ENCODE data around the gene LHPP. TPM values are rescaled to one million over a fixed set of nuclear protein-coding genes. Genes with fewer than 3 reads are reported as not detected.
A peak's percentile ranks its signal among the peaks of the same experiment; 100 is the strongest.

The LHPP gene
- total RNA-seq, 2 donors from 2014 or later: 4.4 to 6.1 TPM

DNA sequence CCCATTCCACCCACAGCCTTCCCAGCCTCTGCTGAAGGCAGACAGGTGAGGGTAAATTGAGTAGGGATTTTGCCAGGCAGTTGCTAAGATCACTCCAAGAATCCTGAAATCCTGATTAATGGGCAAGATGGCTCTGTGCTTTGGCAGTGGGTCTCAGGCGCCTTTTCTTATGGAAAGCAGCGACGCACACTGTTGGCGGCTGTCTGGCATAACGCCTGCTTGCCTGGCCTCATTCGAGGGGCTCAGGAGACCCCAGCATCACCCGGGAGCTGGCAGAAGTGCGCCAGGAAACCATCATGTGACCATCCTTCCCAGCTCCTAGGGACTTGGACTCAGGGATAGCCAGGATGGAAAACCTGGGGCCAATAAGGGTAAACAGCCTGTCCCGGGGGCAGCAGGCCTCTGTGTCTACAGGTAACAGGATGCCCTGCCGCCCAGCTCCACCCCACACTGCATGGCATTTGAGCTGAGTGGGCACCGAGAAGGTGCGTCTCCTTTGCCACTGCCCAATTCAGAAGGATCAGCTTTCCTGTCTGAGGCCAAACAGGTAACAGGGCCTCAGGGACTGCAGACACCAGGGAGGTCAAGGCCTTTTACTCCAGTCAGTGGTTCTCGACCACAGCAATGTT is 184.0 kb downstream of the LHPP start:
- Mint-ChIP-seq H3K27ac (peak overlapping the region in 1 of 2 donors; percentile 67), H3K4me3 (no peak overlapping the region), H3K9me3 (no peaks in the 10 kb centered on the region), H3K4me1 (ENCODE audit: low read depth in 2 of 2) (peaks cover 71 to 84% of the 10 kb centered on the region in 2 donors), H3K27me3 (no peaks in the 10 kb centered on the region), H3K36me3 (no peaks in the 10 kb centered on the region)
- no peak for ATAC-seq
- DNase-seq (ENCODE audit: low spot score): no peak

DNA sequence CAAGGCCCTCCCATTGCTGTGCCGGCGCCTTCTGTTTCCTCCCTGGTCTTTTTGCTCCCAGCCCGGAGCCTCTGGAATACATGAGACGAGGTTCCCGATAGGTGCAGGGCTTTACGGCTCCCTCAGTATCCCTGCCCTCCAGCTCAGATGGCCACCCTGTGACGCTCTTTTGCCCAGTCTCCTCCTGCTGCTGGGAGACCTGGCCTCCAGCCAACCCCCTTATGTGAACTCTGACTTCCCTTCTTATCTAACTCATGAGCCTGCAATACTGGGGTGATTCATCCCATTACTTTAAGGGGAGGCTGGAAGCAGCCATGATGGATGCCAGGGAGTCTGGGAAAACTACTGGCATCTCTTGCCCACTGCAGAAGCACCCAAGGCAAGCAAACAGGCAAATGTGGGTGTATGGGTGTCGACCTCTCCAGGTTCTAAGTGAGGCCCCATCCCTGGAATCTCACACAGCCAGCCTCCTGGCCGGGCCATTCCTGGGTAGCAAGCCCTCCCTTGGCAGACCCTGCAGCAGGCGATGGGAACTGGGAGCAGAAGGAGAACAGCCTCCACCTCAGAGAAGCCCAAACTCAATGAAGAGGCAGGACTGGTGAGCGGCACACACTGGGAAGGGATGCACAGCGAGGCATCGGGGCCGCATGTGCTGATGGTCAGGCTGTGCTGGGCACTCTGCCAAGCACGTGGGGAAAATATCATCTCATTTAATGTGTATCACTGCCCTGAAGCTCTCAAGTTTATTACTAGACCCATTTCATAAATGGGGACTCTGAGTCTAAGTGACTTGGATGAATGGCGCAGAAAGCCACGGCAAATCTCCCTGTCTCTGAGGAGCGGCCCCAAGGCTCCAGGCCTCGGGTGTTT is 185.1 kb downstream of the LHPP start:
- no peaks in the 10 kb centered on the region for H3K36me3 Mint-ChIP-seq
- ATAC-seq (no peak), DNase-seq (ENCODE audit: low spot score) (no peak)
- H3K9me3 Mint-ChIP-seq: no peaks in the 10 kb centered on the region
- peak overlapping the region; percentile 93 for H3K4me3 Mint-ChIP-seq
- peak overlapping the region; percentile 67 to 93 for H3K27ac Mint-ChIP-seq
- no peaks in the 10 kb centered on the region for H3K27me3 Mint-ChIP-seq
- H3K4me1 Mint-ChIP-seq (ENCODE audit: low read depth in 2 of 2): peaks cover 70 to 84% of the 10 kb centered on the region in 2 donors

DNA sequence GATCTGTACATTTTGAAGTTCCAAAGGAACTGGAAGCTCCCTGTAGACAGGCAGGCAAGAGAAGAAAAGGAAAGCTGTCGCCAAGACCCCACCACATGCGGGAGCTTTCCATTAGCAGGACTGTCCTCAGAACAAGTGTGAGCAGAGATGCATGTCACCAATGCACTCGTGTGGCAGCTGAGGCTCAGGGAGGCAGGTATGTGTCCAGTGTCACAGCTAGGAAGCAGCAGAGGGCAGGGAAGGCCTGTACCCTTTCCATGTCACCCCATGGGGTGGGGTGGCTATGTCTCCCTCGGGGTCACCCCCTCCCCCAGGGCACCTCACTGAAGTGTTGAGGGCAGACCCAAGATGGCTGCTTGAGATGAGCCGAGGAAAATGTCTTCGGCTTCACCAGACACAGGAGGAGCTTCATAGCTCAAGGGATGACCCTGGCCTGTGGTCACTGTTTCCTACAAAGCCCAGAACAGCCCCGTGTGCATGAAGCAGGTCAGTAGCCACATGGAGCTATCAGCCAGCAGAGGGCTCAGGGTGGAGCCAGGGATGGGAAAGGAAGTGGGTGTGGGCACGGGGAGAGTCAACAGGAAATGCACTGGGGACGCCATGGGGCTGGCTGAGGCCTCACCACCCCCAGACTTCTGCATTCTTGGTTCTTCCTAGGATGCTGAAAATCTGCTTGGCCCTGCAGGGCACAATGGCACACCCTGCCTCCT is 186.0 kb downstream of the LHPP start:
- H3K4me3 Mint-ChIP-seq: peak overlapping the region; percentile 93
- no peaks in the 10 kb centered on the region for H3K27me3 Mint-ChIP-seq
- peak overlapping the region; percentile 67 to 93 for H3K27ac Mint-ChIP-seq
- peaks cover 69 to 81% of the 10 kb centered on the region in 2 donors for H3K4me1 Mint-ChIP-seq (ENCODE audit: low read depth in 2 of 2)
- no peaks in the 10 kb centered on the region for H3K9me3 Mint-ChIP-seq
- DNase-seq (ENCODE audit: low spot score) (no peak), ATAC-seq (peak; percentile 74)
- H3K36me3 Mint-ChIP-seq: no peaks in the 10 kb centered on the region

DNA sequence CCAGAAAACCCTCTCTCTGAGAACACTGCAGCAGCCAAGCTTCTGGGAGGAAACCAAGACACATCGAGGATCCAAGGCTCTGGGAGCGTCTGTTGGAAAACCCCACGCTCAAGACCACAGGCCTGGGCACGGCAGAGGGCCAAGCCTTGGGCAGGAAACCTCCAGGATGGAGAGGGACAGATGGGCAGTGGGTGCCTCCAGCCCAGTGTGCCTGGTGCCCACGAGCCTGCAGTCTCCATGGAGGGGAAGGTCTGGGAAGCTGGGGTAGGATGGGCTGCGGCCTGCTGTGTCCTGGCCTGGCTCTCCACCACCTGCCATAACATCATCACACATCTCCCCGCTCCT is 186.5 kb downstream of the LHPP start:
- Mint-ChIP-seq H3K4me1 (ENCODE audit: low read depth in 2 of 2) (peaks cover 64 to 76% of the 10 kb centered on the region in 2 donors), H3K27me3 (no peaks in the 10 kb centered on the region), H3K4me3 (peak overlapping the region; percentile 93), H3K27ac (peak overlapping the region; percentile 67 to 93), H3K36me3 (no peaks in the 10 kb centered on the region), H3K9me3 (no peaks in the 10 kb centered on the region)
- DNase-seq (ENCODE audit: low spot score) (no peak), ATAC-seq (no peak)

- no peaks in the 10 kb centered on the region for H3K27me3 Mint-ChIP-seq
- peak; percentile 51 to 52 for ATAC-seq
- H3K4me1 Mint-ChIP-seq (ENCODE audit: low read depth in 2 of 2): peaks cover 62 to 71% of the 10 kb centered on the region in 2 donors
Measured at GRCh38 chr10:124648738-124649137, 187.1 kb downstream of the LHPP start.

GRCh38 chr10:124649214-124649613 is 187.6 kb downstream of the LHPP start:
- no peak for ATAC-seq
- Mint-ChIP-seq H3K9me3 (no peaks in the 10 kb centered on the region), H3K36me3 (no peaks in the 10 kb centered on the region), H3K27me3 (no peaks in the 10 kb centered on the region), H3K4me1 (ENCODE audit: low read depth in 2 of 2) (peaks cover 62 to 71% of the 10 kb centered on the region in 2 donors), H3K4me3 (peak overlapping the region; percentile 93), H3K27ac (peak overlapping the region; percentile 69 to 93)
- DNase-seq (ENCODE audit: low spot score): no peak

More at GRCh38 chr10:124648738-124649137, 187.1 kb downstream of the LHPP start:
- no peaks in the 10 kb centered on the region for H3K36me3 Mint-ChIP-seq
- no peaks in the 10 kb centered on the region for H3K9me3 Mint-ChIP-seq
- H3K4me3 Mint-ChIP-seq: peak overlapping the region; percentile 93
- H3K27ac Mint-ChIP-seq: peak overlapping the region; percentile 67 to 93
- DNase-seq (ENCODE audit: low spot score): peak; percentile 69

DNA sequence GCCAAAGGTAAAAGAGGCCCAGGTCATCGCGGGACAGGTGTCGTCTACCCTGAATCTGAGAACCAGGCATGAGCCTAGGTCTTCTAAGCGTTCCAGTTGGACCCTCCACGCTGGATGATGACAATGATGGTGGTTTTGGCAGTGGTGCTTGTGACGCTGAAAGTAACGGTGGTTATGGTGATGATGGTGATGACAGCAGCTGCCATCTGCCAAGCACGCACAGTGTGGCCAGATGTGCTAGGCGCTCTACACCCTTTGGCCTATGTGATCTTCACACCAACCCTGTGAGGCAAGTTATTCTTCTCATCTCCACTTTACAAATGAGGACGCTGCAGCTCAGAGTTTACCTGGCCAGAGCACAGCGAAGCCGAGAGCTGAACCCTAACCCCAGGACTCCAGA is 188.6 kb downstream of the LHPP start:
- ATAC-seq (peak; percentile 72 to 79), DNase-seq (ENCODE audit: low spot score) (no peak)
- peaks cover 61 to 73% of the 10 kb centered on the region in 2 donors for H3K4me1 Mint-ChIP-seq (ENCODE audit: low read depth in 2 of 2)
- no peaks in the 10 kb centered on the region for H3K27me3 Mint-ChIP-seq
- H3K4me3 Mint-ChIP-seq: peak overlapping the region; percentile 93
- H3K36me3 Mint-ChIP-seq: no peaks in the 10 kb centered on the region
- no peaks in the 10 kb centered on the region for H3K9me3 Mint-ChIP-seq
- H3K27ac Mint-ChIP-seq: peak overlapping the region; percentile 81 to 93

DNA sequence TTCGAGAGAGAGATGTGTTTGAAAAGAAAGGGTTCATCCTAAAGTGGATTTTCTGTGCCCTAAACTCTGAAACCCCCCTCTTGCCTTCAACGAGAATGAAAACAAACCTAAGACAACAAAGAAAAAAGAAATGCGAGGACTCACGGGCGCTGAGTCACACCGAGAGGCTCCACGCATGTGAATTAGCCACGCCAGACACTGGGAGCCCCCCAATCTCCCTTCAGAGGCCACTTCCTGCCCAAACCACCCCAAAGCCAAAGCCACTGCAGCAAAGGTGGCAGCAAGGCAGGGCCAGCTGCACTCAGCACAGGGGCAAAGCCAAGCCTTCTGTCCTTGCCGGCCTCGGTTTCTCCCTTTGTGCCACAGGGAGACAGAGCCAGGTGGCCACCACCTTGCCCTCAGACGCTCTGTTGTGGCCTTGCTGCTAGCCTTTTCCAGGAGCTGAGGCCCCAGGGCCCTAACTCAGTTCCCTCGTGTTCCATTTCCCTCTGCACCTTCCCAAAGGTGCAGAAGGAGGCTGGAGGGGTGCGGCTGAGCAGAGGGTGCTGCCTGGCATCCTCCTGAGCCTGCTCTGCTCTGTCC is 189.3 kb downstream of the LHPP start:
- H3K27me3 Mint-ChIP-seq: peaks cover 0 to 2% of the 10 kb centered on the region in 2 donors
- peak; percentile 79 for DNase-seq (ENCODE audit: low spot score)
- H3K27ac Mint-ChIP-seq: peak overlapping the region; percentile 81 to 93
- H3K4me3 Mint-ChIP-seq: peak overlapping the region; percentile 93
- no peaks in the 10 kb centered on the region for H3K9me3 Mint-ChIP-seq
- peak; percentile 77 for ATAC-seq
- no peaks in the 10 kb centered on the region for H3K36me3 Mint-ChIP-seq
- peaks cover 66 to 76% of the 10 kb centered on the region in 2 donors for H3K4me1 Mint-ChIP-seq (ENCODE audit: low read depth in 2 of 2)

DNA sequence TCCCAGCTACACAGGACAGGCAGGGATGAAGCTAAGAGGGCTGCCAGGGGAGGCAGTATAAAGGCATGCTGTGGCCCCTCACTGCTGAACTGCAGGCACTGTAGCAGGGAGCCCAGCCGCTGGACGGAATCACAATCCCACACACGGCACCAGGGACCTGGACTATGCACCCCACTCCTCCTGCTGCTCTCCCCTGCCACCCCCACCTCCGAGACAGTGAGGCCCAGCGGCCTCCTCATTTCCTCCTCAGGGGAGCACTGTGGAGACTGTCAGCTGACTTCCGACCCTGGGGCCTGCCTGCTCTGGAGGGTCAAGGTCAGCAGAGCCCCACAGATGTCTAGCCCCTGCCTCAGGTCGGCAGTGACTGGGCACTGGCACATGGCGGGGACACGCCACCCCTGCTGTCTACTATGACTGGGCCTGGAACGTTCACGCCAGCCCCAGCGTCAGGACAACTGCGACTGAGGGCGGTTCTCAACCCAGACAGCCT is 189.8 kb downstream of the LHPP start:
- Mint-ChIP-seq H3K4me3 (peak overlapping the region; percentile 93), H3K27ac (peak overlapping the region; percentile 81 to 93), H3K36me3 (no peaks in the 10 kb centered on the region), H3K4me1 (ENCODE audit: low read depth in 2 of 2) (peaks cover 64 to 74% of the 10 kb centered on the region in 2 donors), H3K9me3 (no peaks in the 10 kb centered on the region), H3K27me3 (peaks cover 0 to 2% of the 10 kb centered on the region in 2 donors)
- no peak for DNase-seq (ENCODE audit: low spot score)
- ATAC-seq: peak; percentile 1

- no peaks in the 10 kb centered on the region for H3K9me3 Mint-ChIP-seq
- peaks cover 60 to 70% of the 10 kb centered on the region in 2 donors for H3K4me1 Mint-ChIP-seq (ENCODE audit: low read depth in 2 of 2)
- ATAC-seq: no peak
- H3K4me3 Mint-ChIP-seq: peak overlapping the region; percentile 56
- peak overlapping the region; percentile 43 to 93 for H3K27ac Mint-ChIP-seq
- DNase-seq (ENCODE audit: low spot score): no peak
- H3K36me3 Mint-ChIP-seq: no peaks in the 10 kb centered on the region
- peaks cover 0 to 2% of the 10 kb centered on the region in 2 donors for H3K27me3 Mint-ChIP-seq
Measured at GRCh38 chr10:124652200-124652599, 190.6 kb downstream of the LHPP start.

- peak overlapping the region in 1 of 2 donors; percentile 29 for H3K27ac Mint-ChIP-seq
- no peak for DNase-seq (ENCODE audit: low spot score)
- no peak for ATAC-seq
- no peaks in the 10 kb centered on the region for H3K9me3 Mint-ChIP-seq
- peaks cover 60 to 70% of the 10 kb centered on the region in 2 donors for H3K4me1 Mint-ChIP-seq (ENCODE audit: low read depth in 2 of 2)
- H3K4me3 Mint-ChIP-seq: no peak overlapping the region
- H3K27me3 Mint-ChIP-seq: peaks cover 0 to 2% of the 10 kb centered on the region in 2 donors
- H3K36me3 Mint-ChIP-seq: no peaks in the 10 kb centered on the region
Measured at GRCh38 chr10:124652701-124653100, 191.1 kb downstream of the LHPP start.

- peaks cover 0 to 2% of the 10 kb centered on the region in 2 donors for H3K27me3 Mint-ChIP-seq
- no peaks in the 10 kb centered on the region for H3K36me3 Mint-ChIP-seq
- peaks cover 60 to 70% of the 10 kb centered on the region in 2 donors for H3K4me1 Mint-ChIP-seq (ENCODE audit: low read depth in 2 of 2)
- no peak for DNase-seq (ENCODE audit: low spot score)
- H3K4me3 Mint-ChIP-seq: no peak overlapping the region
- H3K9me3 Mint-ChIP-seq: no peaks in the 10 kb centered on the region
- peak overlapping the region in 1 of 2 donors; percentile 29 for H3K27ac Mint-ChIP-seq
- ATAC-seq: no peak
Measured at GRCh38 chr10:124653311-124653710, 191.7 kb downstream of the LHPP start.
